GM18951 (cell line): ENCODE results near the gene ARHGDIA.

Source experiments
- POLR2A ChIP-seq: IDR thresholded peaks from 4 replicates; pipeline ENCODE4 v1.6.1; 2011; ENCODE audit warnings: mild to moderate bottlenecking; ENCODE audit not compliant: insufficient read length, insufficient read depth; ENCODE audit errors: extremely low read depth
- in situ Hi-C: fragments of 300-500 bp; cut with MboI; formaldehyde crosslinking; loops from one replicate; pipeline ENCODE4 v1.12.0; 2022; ENCODE audit warnings: low sequenced_read_pairs, mixed read lengths, inconsistent platforms; ENCODE audit not compliant: unreplicated experiment

Gene ARHGDIA

DNA sequence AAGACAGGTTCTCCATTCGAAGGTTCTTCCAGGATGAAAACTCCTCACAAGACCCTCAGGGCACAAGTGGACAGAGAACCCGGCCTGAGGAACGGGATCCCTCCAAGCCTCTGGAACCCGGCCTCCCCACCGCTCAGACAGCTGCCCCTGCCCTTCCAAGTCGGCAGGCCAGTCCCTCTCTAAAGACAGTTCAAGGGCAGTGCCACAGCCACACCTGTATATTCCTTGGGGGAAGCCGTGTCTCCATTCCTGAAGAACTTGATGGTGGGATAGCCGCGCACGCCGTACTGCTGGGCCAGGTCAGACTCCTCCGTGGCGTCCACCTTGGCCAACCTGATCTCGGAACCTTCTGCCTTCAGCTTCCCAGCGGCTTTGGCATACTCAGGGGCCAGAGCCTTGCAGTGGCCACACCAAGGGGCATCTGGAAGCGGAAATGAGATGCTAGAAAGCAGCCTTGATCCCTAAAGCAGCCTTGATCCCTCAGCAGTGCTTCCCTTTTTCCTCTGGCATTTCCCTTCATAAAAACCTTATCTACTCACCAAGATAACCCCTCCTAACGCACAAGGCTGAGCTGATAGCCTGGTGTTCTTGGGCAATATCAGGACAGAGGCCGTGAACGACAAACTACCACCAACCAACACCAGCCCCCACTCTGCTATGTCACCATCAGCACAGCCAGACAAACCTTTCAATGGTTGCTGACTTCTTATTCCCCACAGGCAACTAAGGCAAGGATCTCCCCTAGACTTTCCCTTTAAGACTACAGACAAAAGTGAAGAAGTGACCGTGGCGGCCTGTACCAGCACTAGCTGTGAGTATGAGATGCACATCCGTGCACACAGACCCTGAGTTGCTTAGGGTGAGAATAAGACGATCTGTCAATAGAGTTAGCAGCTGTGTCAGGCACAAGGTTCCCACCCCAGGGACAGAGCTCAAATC, 11.9 kb downstream of the ARHGDIA start:
- no peak for TF ChIP-seq POLR2A
- in situ Hi-C loops, result no loop called here

DNA sequence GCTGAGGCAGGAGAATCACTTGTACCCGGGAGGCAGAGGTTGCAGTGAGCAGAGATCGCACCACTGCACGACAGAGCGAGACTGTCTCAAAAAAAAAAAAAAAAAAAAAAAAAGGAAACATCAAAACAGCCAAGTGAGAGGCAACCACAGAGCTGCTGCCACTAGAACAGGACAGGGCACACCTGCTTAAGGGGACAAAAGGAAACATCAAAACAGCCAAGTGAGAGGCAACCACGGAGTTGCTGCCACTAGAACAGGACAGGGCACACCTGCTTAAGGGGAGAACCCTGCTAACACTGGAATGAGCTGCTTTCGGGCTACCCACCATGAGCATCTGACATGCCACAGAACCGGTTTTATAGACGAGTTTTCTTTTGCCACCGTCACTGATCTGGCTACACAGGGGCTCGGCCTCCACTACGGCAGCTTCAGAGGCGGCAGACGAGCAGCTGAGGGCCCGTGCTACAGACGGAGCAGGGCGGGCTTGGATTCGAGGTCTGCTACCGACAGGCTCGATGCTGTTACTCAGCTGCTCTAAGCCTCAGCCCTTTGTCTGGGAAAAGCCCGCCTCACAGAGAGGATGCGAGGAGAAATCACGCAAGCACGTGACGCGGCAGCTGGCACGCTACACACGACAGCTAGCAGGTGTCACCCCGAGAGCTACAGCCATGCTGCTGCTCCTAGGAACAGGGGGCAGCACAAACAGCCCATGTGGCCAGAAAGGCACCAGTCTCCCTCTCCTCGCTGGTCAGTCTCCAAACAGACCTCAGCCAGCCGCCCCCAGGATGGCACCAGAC, 12.8 kb downstream of the ARHGDIA start:
- in situ Hi-C loops, result no loop called here
- TF ChIP-seq POLR2A, result no peak

- in situ Hi-C loops, result no loop called here
- no peak for TF ChIP-seq POLR2A
These were observed 16.0 kb downstream of the ARHGDIA start for GRCh38 chr17:81854974-81855774.

DNA sequence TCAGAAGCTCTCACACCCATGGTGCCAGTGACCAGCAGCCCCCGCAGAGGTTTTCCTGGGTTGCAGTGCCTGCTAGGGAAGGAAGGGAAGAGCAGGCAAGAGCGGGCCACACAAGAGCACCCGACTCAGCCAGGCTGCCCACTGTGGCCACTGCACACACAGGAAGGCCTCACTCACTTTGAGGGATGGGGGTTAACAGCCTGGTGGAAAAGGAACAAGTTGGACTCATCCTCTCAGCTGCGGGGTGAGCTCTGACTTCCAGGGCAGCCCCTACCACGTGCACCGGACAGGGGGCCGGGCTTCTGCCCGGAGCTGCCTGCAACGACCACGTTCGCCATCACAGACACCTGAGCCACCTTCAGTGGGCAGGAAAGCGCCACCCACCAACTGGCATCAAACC, 18.9 kb downstream of the ARHGDIA start:
- no peak for TF ChIP-seq POLR2A
- in situ Hi-C loops, result no loop called here

GRCh38 chr17:81851423-81851822, 19.7 kb downstream of the ARHGDIA start:
- TF ChIP-seq POLR2A, result no peak
- in situ Hi-C loops, result no loop called here

DNA sequence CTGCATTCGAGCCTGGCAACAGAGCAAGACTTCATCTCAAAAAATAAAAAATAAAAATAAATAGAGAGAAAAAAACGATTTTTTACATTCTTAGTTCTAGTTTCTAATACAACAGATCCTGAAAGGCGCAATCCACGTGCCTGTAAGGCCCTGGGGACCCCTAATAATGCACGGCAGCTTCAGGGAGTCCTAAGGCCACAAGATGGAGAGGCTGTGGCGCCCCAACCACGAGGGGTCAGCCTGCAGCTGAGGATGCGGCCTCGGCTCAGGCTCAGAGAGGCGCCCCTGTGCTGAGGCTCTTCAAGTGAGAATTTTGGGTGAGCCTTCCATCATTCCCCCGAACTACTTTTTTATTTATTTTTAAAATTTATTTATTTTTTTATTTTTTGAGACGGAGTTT, 21.7 kb downstream of the ARHGDIA start:
- TF ChIP-seq POLR2A, result no peak
- in situ Hi-C loops, result no loop called here

DNA sequence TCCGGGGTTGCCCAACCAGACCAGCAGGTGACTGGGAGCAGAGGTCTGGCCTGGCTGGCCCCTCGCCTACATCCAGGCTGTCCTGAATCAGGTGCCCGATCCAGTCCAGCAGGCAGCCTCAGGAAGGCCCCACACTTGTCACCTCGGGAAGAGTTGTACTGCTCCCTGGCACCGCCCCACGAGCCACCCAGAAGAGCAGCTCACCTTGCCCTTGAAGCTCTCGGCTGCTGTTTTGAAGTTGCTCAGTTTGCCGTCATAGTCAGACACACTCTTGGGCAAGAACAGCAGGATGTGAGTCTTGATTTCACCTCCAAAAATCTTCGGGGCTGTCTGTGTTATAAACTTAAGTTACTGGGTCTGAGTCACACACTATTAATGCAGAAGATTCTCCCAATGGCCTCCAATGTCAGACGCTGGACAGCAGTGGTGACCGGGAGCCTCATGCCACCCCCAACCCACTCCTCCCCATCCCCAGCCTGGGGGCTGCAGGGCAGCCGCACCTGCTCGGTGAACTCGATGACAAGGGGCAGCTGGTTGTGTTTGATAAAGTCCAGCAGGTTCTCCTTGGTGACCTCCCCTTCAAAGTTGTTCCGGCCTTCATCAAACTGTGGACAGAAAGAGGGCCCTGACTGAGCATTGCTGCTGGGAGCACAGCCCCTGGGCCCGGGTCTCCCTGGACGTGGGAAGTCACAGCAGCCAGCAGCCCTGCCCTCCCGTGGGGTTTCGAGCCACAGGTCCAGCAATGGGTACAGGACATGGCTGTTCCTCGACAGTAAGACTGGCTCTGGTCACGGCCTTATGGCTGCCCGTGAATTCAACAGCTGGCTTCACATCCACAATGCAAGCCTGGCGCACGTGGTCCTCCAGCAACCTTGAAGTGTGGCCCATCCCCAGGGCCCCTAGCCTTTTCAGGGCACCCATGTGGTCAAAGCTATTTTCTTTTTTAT, 24.1 kb downstream of the ARHGDIA start:
- in situ Hi-C loops, result no loop called here

GRCh38 chr17:81845881-81846742, 25.0 kb downstream of the ARHGDIA start:
- in situ Hi-C loops, result no loop called here
- TF ChIP-seq POLR2A, result no peak

More for the DNA sequence above, 24.1 kb downstream of the ARHGDIA start:
- TF ChIP-seq POLR2A, result no peak

- in situ Hi-C loops, result no loop called here
- TF ChIP-seq POLR2A, result no peak
These were observed 25.8 kb downstream of the ARHGDIA start for GRCh38 chr17:81845361-81845760.

DNA sequence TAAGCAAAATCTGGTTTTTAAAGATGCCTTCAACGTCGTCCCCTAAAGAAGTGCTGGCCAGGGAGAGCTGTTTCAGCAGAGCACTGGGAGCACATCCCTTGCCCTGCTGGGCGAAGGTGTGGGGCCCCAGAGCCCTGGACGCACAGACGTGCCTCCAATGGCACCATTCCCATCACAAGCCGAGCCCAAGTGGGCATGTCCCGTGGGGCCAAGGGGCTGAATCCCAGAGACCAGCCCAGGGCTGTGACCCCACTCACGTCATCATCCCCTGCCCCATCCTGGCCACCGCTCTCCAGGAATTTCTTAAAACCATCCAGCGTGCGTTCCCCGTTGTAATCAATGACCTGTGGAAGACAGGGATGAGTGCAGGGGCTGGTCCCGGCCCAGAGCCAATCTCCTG, 26.2 kb downstream of the ARHGDIA start:
- in situ Hi-C loops, result no loop called here
- TF ChIP-seq POLR2A, result no peak

DNA sequence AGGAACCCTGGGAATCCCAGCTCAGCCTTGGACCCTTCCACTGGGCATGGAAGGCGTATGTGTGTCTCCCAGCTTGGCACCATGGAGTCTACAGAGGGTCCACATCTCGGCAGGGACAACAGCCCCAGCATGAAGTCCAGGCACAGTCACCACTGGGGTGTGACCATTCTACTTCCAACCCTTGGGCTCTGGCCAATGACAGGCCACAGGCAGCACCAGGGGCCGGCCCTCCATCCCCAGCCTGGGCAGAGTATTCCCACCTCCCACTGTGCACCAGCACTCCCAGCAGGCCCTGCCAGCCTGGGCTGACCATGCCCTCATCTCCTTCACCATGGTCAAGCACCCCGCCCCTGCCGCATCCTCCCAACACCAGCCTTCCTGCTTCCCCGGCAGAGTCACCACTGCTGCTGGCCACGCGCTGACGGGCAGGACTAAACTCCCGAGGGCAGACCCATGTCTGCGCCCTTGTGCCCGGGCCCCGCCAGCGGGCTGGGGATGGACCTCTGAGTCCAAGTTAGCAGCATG, 26.7 kb downstream of the ARHGDIA start:
- TF ChIP-seq POLR2A, result no peak
- in situ Hi-C loops, result no loop called here
